Neuronal stem cell (in vitro differentiated cells): Measurements from ENCODE around the gene KCNC2.

Source experiments
- DNase-seq: peaks from one replicate; pipeline ENCODE4 v3.0.0-alpha.2; 2013; ENCODE audit warnings: low spot score
- H2AFZ ChIP-seq: one replicate; pipeline ENCODE4 v1.6.1; 2013; ENCODE audit warnings: mild to moderate bottlenecking, low read length, inconsistent platforms
- H2AK5ac ChIP-seq: 2 replicates; pipeline ENCODE4 v1.6.1; 2013; ENCODE audit warnings: low read depth, mild to moderate bottlenecking, inconsistent platforms, low read length, moderate library complexity, mixed read lengths
- H2BK120ac ChIP-seq: 2 replicates; pipeline ENCODE4 v1.6.1; 2013; ENCODE audit warnings: low read depth, mild to moderate bottlenecking, inconsistent platforms, low read length, moderate library complexity, mixed read lengths
- H2BK12ac ChIP-seq: one replicate; pipeline ENCODE4 v1.6.1; 2013; ENCODE audit warnings: low read length, inconsistent platforms
- H2BK15ac ChIP-seq: 2 replicates; pipeline ENCODE4 v1.6.1; 2013; ENCODE audit warnings: mild to moderate bottlenecking, low read length, inconsistent platforms, mixed read lengths
- H2BK5ac ChIP-seq: one replicate; pipeline ENCODE4 v1.6.1; 2013; ENCODE audit warnings: inconsistent platforms, mild to moderate bottlenecking, low read length, moderate library complexity
- H3K14ac ChIP-seq: one replicate; pipeline ENCODE4 v1.6.1; 2013; ENCODE audit warnings: low read length, inconsistent platforms
- H3K18ac ChIP-seq: 2 replicates; pipeline ENCODE4 v1.6.1; 2013; ENCODE audit warnings: low read length, inconsistent platforms
- H3K23ac ChIP-seq: 2 replicates; pipeline ENCODE4 v1.6.1; 2013; ENCODE audit warnings: low read depth, mild to moderate bottlenecking, mixed read lengths, low read length, inconsistent platforms; ENCODE audit not compliant: poor library complexity
- H3K27ac ChIP-seq: replicated peaks from 3 replicates; pipeline ENCODE4 v1.5.1; 2013; ENCODE audit warnings: low read length, inconsistent platforms
- H3K27me3 ChIP-seq, 3 experiments: 2 replicates each; pipeline ENCODE4 v1.6.1; 2013; ENCODE audit warnings: low read length in 3 of 3, mild to moderate bottlenecking in 2 of 3, inconsistent platforms in 1 of 3, low read depth in 1 of 3, mixed read lengths in 1 of 3, moderate library complexity in 1 of 3; ENCODE audit not compliant: control insufficient read depth in 3 of 3, insufficient read depth in 3 of 3
- H3K36me3 ChIP-seq, 2 donors: replicated peaks in 1 of 2; 2 replicates each; pipeline ENCODE4 v1.6.1; 2013; ENCODE audit warnings: low read length in 2 of 2; ENCODE audit not compliant: control insufficient read depth in 2 of 2, insufficient read depth in 2 of 2
- H3K4ac ChIP-seq: 2 replicates; pipeline ENCODE4 v1.6.1; 2013; ENCODE audit warnings: inconsistent platforms, mild to moderate bottlenecking, low read length, moderate library complexity
- H3K4me1 ChIP-seq, 2 donors: 1 replicate in 1 of 2; 2 replicates in 1 of 2; pipeline ENCODE4 v1.6.1; 2013; ENCODE audit warnings: low read length in 2 of 2, low read depth in 1 of 2; ENCODE audit not compliant: control insufficient read depth in 2 of 2, insufficient read depth in 1 of 2
- H3K4me2 ChIP-seq: one replicate; pipeline ENCODE4 v1.6.1; 2013; ENCODE audit warnings: mild to moderate bottlenecking, low read length, inconsistent platforms; ENCODE audit not compliant: insufficient read depth, poor library complexity, severe bottlenecking
- H3K4me3 ChIP-seq, 2 donors: 2 replicates each; pipeline ENCODE4 v1.5.1; 2013; ENCODE audit warnings: low read length in 2 of 2, mild to moderate bottlenecking in 2 of 2, inconsistent platforms in 1 of 2, moderate library complexity in 1 of 2
- H3K79me1 ChIP-seq: one replicate; pipeline ENCODE4 v1.6.1; 2013; ENCODE audit warnings: low read depth, mild to moderate bottlenecking, inconsistent platforms, low read length, moderate library complexity
- H3K9ac ChIP-seq: one replicate; pipeline ENCODE4 v1.6.1; 2013; ENCODE audit warnings: mild to moderate bottlenecking, low read depth, low read length, inconsistent platforms; ENCODE audit not compliant: poor library complexity
- H3K9me3 ChIP-seq, 2 donors: replicated peaks in 1 of 2; 2 replicates each; pipeline versions ENCODE3 to v1.6.1; 2013; ENCODE audit warnings: low read length in 2 of 2, mild to moderate bottlenecking in 2 of 2, inconsistent platforms in 1 of 2, low read depth in 1 of 2, mixed read lengths in 1 of 2, moderate library complexity in 1 of 2; ENCODE audit not compliant: control insufficient read depth in 2 of 2, insufficient read depth in 1 of 2
- H4K8ac ChIP-seq: one replicate; pipeline ENCODE4 v1.6.1; 2013; ENCODE audit warnings: low read depth, mild to moderate bottlenecking, inconsistent platforms, low read length, moderate library complexity
- H4K91ac ChIP-seq: one replicate; pipeline ENCODE4 v1.6.1; 2013; ENCODE audit warnings: low read length, low read depth, mild to moderate bottlenecking, inconsistent platforms; ENCODE audit not compliant: poor library complexity
- WGBS, 2 donors: extraction: QIAGEN DNeasy Blood & Tissue Kit; methylation state at CpG; one replicate each; pipeline ENCODE4 v1.1.7; 2013; ENCODE audit warnings: missing lambda C conversion rate in 2 of 2, mixed read lengths in 1 of 2; ENCODE audit not compliant: insufficient read length in 2 of 2, insufficient replicate concordance in 1 of 2; ENCODE audit errors: extremely low coverage in 2 of 2; 5-methylcytosine and 5-hydroxymethylcytosine counted together

KCNC2 gene

GRCh38 chr12:75087654-75088053, 122.0 kb downstream of the KCNC2 start:
- Histone ChIP-seq H3K9ac (no peak overlapping the region), H3K36me3 (no peaks in the 10 kb centered on the region), H3K14ac (no peak overlapping the region), H4K91ac (no peak overlapping the region), H3K18ac (no peak overlapping the region), H2BK5ac (no peak overlapping the region), H3K4me1 (no peaks in the 10 kb centered on the region), H2AK5ac (no peak overlapping the region), H3K79me1 (no peaks in the 10 kb centered on the region), H2BK12ac (no peak overlapping the region), H4K8ac (no peak overlapping the region), H2BK15ac (no peak overlapping the region), H3K9me3 (no peaks in the 10 kb centered on the region), H3K4me3 (no peak overlapping the region), H3K27me3 (no peaks in the 10 kb centered on the region), H3K27ac (no peak overlapping the region), H3K4me2 (no peak overlapping the region), H3K23ac (no peak overlapping the region), H3K4ac (no peak overlapping the region), H2BK120ac (no peak overlapping the region), H2AFZ (peak overlapping the region; percentile 13)
- DNase-seq = no peak
- no CpG with 5 or more reads among the region's 1 CpG for WGBS, 2 donors

DNA sequence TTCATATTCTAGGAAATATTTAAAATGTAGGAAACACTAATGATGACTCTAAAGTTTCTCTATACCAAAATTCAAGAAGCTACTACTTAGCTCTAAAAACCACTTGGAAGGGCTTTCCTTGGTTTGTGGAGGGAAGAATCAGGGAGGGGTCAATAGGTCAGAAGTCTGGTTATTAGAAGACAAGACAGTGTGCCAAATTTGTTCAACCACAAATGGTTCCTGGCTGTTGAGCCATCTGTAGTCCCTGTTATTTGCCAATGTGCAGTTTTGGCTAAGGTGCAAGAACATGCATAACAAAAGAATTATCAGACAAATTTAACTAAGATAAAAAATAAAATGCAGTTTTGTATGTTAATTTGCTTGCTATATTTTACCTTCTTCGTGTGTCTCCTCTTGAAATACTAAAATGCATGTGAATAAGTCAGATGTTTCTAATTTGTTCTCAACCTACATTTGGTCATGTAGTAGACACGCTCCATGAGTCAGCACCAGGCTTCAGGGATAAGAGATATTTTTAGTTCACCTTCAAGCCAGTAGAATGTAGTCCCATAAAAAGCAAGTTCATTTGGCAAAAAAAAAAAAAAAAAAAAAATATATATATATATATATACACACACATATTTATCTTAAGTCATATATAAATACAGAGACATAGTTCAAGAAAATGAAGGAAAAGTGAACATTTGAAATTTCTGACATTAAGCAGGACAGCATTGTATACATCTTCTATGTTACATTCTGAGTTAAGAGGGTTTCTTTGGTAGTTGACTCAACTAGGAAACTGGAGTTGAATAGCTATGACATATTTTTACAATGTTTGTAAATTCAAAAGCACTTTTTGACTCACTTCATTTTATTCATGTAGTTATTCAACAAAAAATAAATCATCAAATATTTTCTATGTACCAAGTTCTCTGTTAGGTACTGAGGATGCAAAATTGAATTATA, 123.3 kb downstream of the KCNC2 start:
- Histone ChIP-seq H2BK5ac (no peak overlapping the region), H3K27me3 (no peaks in the 10 kb centered on the region), H4K91ac (no peak overlapping the region), H3K9ac (no peak overlapping the region), H3K36me3 (no peaks in the 10 kb centered on the region), H2BK15ac (no peak overlapping the region), H2BK120ac (no peak overlapping the region), H3K79me1 (no peaks in the 10 kb centered on the region), H3K4ac (no peak overlapping the region), H4K8ac (no peak overlapping the region), H3K14ac (no peak overlapping the region), H3K9me3 (no peaks in the 10 kb centered on the region), H2AFZ (no peak overlapping the region), H3K18ac (no peak overlapping the region), H2BK12ac (no peak overlapping the region), H3K4me1 (no peaks in the 10 kb centered on the region), H2AK5ac (no peak overlapping the region), H3K23ac (no peak overlapping the region), H3K4me3 (no peak overlapping the region), H3K4me2 (no peak overlapping the region), H3K27ac (no peak overlapping the region)
- no CpG with 5 or more reads among the region's 2 CpGs for WGBS, 2 donors
- no peak for DNase-seq

- Histone ChIP-seq H3K23ac (no peak overlapping the region), H2BK12ac (no peak overlapping the region), H3K14ac (no peak overlapping the region), H4K91ac (no peak overlapping the region), H2AFZ (no peak overlapping the region), H3K9ac (no peak overlapping the region), H3K36me3 (no peaks in the 10 kb centered on the region), H2BK15ac (no peak overlapping the region), H3K18ac (no peak overlapping the region), H3K4ac (no peak overlapping the region), H3K79me1 (no peaks in the 10 kb centered on the region), H3K4me3 (no peak overlapping the region), H3K4me1 (no peaks in the 10 kb centered on the region), H2BK5ac (no peak overlapping the region), H2AK5ac (no peak overlapping the region), H3K27ac (no peak overlapping the region), H3K4me2 (no peak overlapping the region), H3K27me3 (no peaks in the 10 kb centered on the region), H4K8ac (no peak overlapping the region), H3K9me3 (no peaks in the 10 kb centered on the region), H2BK120ac (no peak overlapping the region)
- DNase-seq = no peak
- WGBS, 2 donors = no CpG with 5 or more reads among the region's 2 CpGs
Observed at GRCh38 chr12:75081305-75081704, 128.3 kb downstream of the KCNC2 start.

GRCh38 chr12:75080582-75080981, 129.1 kb downstream of the KCNC2 start:
- H3K79me1 ChIP-seq = no peaks in the 10 kb centered on the region
- DNase-seq = no peak

More at GRCh38 chr12:75080582-75080981, 129.1 kb downstream of the KCNC2 start:
- Histone ChIP-seq H4K8ac (no peak overlapping the region), H2AK5ac (no peak overlapping the region), H2BK5ac (no peak overlapping the region), H3K4ac (no peak overlapping the region), H2BK15ac (no peak overlapping the region), H3K23ac (no peak overlapping the region), H3K4me2 (no peak overlapping the region), H3K9ac (no peak overlapping the region), H3K27me3 (no peaks in the 10 kb centered on the region), H2BK12ac (no peak overlapping the region), H3K4me1 (no peaks in the 10 kb centered on the region), H3K9me3 (no peaks in the 10 kb centered on the region), H3K14ac (no peak overlapping the region), H3K18ac (no peak overlapping the region), H3K36me3 (no peaks in the 10 kb centered on the region), H4K91ac (no peak overlapping the region), H2AFZ (peak overlapping the region; percentile 20), H3K4me3 (no peak overlapping the region), H3K27ac (no peak overlapping the region), H2BK120ac (no peak overlapping the region)
- WGBS, 2 donors = no CpG with 5 or more reads among the region's 4 CpGs
